NCI-H460 (cell line): ENCODE data around the gene SLC25A51. TPM values are rescaled to one million over a fixed set of nuclear protein-coding genes. Genes with fewer than 3 reads are reported as not detected.

Experiments used
- DNase-seq: peaks from one replicate; pipeline ENCODE4 v3.0.0-alpha.2; 2016; ENCODE audit warnings: low read depth; ENCODE audit errors: extremely low read depth
- total RNA-seq: library from RNA; depleted of rRNA; stranded (reverse); fragments of >200 nt; shearing (Covaris generic); gene quantifications from 2 replicates; pipeline ENCODE4 v1.2.3, GENCODE V29; 2014

The SLC25A51 gene
- total RNA-seq, 1 experiment from 2014 or later, result 33.0 TPM

DNA sequence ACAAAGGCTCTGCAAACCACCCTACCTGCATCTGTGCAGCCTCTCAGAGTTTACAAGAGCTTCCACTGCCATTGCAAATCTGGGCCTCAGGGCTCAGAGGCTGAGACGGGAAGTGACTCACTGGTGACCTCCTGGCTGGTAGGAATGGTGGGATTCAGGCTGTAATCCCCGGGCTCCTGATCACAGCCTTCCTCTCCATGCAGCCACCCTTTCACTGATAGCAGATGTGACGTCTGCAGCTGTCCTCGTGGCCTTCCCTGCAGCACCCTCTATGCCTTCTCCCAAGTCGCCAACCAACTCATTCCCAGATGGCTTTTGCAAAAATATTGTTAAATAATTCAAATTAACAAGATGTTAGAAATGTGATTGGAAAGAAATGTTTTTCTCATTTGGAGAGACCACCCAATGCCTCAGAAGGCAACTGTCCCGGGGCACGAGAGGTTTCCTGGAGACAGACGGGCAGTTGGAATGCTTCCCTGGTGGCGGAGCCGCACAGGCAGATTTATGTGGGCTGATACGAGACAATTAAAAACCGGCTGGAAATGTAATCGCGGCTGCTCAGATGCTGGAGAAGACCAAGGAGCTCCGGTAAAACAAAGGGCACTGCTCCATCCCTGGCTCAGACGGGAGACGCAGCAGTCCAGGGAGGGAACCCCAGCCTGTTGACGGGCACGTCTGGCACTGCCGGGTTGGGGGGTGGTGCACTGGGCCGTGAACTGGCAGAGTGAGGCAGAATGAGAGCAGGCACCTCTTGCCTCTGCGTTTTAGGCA is 34.4 kb upstream of the SLC25A51 start:
- DNase-seq, result no peak

DNA sequence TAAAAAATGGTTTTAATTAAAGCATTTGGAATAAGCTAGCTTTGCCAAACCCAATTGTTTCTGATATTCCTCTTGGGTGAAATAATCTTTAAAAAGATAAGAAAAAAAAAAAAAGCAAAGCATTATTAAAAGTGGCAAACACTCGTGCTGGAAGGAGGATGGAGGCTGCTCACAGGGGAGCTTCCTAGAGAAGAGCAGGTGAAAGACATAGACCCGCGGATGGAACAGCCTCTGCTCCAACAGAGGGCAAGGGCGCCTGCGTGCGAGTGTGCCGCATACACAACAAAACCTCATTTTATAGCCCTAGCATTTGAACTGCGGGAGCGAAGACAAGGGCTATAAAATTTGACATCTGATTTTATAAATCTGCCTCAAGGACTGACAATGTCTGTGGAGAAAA is 33.4 kb upstream of the SLC25A51 start:
- no peak for DNase-seq

DNA sequence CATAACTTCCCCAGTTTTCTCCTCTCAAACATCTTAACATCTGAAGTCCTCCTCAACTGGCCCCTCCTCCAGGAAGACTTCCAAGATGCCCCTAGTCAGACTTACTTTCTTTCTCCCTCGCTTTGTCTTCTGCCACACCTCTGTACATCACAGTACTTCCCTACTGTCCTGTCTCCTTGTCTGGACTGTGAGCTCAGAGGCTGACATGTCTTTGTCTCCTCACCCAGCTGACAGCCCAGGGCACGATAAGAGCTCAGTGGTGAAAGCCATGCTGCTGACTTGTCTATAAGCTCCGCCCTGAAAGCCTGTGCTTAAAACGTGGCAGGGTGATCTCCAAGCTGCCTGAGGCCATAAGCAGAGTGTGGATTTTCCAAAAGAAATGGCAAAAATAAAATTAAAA is 33.0 kb upstream of the SLC25A51 start:
- no peak for DNase-seq

DNA sequence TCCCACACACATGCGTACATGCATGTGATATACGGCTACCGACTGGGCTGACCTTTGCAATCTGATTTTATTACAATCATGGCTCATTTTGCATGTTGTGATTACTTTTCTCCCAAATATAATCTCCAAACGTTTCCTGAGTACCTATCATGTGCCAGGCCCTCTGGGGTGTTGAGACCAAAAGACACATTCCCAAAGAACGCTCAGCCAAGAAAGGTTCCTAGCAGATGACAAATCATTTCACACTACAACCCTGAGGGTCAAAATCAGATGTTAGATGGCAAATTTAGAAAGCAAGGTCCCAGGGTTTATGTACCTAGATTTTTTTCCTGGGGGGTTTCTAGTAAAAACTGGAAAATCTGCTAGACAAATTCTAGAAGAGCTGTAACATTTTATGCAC is 32.4 kb upstream of the SLC25A51 start:
- no peak for DNase-seq

DNA sequence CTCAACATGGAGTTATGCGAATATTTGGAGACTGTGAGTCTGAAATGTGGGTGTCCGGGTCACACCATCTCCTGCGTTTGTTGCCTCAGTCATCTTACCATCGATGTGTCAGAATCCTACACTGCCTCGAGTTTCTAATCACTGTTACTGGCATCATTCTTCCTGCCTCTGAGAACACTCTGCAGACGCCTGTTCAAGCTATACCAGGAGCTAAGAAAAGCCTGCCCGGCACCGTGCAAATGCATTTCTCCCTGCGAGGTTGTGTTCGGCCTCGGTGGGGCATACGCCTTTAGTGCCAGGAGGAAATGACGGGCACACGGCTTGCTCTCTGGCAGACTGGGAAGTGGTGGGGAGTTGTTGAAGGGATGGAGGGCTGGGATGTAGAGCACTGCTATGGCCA is 31.2 kb upstream of the SLC25A51 start:
- DNase-seq, result no peak

DNA sequence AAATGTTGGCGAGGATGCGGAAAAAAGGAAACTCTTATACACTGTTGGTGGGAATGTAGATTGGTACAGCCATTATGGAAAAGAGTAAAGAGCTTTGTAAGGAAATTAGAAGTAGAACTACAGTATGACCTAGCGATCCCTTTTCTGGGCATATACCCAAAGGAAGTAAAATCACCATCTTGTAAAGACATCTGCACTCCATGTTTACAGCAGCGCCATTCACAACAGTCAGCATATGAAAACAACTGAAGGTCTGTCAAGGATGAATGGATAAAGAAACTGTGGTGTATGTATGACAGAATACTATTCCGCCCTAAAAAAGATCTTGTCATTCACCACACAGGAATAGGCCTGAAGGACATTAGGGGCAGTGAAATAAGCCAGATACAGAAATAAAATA is 27.7 kb upstream of the SLC25A51 start:
- no peak for DNase-seq

DNA sequence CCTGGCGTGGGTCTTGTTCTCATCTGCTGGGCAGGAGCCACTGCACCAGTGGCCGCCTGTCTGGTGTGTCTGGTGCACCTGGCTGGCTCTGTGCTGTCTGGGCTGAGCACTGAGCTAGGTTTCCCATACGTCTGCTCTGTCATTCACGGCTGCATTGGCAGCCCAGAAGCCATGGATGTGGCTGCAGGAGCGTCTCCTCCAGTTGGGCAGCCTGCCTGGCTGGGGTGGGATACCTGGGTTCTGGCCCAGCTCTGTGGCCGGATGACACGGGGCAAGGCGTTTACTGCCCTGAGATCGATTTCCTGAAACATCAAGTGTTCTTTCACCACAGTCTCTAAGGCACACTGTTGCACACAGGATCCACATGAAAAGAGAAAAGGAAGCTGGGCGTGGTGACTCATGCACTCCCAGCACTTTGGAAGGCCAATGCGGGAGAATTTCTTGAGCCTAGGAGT is 25.5 kb upstream of the SLC25A51 start:
- no peak for DNase-seq

DNA sequence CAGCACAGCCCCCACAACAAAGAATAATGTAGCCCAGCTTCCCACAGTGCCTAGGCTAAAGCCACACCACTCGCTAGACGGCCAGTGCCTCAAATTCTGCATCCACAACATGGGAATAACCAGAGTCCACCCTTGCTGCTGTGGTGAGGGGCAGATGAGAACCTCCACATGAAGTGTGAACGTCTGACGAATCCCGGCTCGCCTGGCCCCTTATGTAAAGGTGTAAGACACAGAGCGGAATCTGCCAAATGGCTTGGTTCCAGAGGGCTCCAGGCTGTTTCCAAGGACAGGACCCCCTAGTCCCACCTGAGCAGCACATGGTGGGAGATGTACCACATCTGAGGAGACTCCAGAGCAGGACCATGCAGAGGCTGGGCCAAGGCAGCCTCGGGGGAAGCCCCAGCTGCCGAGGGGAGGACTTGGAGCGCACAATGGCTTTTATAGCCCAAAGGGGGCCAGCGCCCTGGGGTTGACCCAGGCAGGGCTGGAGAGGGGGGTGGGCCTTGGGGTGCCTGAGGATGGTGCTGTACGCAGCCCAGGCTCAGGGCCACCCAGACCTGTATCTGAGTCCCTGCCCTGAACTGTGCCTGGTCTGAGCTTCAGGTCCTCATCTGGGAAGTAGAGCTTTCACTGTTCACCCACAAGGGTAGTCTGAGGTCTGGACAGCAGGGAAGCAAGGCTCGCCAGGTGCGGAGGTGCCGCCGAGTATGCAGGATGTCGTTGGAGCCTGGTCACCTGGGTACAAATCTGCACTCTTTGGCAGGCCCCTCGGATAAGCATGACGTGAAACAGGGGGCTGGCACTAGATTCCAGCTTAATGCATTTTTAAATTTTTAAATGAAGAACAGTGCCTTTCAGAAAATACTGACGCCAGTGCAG is 24.9 kb upstream of the SLC25A51 start:
- no peak for DNase-seq

DNA sequence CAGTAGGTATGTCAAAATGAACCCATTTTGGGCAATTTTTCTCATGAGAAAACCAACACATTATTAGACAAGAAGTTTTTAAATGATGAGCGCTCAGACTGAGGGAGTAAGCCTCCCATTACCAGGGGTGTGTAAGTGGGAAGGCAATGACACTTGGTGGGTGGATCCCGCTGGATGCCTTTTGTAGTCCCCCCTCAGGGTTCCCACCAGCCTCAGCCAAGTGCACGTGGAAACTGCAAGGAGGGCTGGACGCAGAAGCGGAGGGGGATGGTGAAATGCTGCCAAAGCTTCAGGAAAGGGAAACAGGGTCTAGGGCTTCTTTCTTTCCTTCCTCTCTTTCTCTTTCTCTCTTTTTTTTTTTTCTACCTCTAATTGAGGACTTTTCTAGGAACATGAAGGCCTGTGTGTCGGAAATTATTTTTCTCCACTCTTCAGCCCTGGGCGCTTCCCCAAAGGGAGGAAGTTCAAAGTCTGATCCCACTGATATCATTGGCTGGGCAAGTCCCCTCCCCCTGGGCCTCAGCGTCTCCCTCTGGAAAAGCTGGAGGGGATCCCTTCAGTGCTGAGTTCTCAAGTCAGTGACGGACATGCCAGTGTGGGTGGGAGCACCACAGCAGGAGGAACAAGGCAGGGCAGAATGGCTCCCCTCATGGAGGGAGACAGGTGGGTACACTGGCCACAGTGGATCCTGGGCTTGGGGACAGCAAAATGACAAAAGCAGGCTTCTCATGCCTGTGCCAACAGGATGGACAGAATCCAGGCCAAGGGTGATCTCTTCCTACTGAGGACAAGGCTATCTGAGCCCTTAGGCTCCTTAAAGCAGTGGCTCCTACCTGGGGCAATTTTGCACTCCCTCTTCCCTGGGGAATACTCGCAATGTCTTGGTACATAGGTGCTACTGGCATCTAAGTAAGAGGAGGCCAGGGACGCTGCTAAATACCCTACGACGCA is 23.9 kb upstream of the SLC25A51 start:
- no peak for DNase-seq

DNA sequence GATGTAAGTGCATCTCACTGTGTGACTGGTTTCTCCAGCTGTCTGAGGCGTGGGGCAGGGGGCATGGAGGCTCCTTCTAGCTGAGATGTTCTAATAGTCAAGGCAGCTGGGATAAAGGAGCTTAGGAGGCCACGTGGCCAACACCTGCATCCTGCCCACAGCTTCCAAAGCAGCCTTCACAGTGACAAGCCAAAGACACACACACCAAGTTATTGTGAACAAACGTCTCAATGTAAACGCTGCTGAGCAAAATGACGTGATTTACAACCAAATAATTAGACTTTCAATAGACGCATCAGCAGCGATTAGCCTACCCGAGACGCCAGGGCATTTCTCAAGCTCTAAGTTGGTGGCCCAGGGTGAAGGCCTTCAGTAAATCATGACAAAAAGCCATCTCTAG is 23.2 kb upstream of the SLC25A51 start:
- DNase-seq, result no peak

DNA sequence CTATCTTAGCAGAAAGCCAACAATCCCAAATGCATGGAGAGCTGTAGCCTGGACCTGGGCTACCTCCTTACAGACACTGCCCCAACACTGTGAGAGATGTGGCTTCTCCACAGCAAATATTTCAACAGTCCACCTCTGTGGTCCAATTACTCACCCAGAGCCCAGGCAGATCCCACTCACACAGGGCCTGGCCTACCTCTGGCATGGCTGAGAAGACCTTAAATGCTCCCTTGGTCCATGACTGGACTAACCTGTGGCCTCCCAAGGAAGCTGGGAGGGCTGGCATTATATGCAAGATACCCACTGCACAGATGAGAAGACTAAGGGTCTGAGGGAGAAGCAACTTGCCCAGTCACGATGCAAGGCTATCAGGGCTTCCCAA is 22.8 kb upstream of the SLC25A51 start:
- no peak for DNase-seq

DNA sequence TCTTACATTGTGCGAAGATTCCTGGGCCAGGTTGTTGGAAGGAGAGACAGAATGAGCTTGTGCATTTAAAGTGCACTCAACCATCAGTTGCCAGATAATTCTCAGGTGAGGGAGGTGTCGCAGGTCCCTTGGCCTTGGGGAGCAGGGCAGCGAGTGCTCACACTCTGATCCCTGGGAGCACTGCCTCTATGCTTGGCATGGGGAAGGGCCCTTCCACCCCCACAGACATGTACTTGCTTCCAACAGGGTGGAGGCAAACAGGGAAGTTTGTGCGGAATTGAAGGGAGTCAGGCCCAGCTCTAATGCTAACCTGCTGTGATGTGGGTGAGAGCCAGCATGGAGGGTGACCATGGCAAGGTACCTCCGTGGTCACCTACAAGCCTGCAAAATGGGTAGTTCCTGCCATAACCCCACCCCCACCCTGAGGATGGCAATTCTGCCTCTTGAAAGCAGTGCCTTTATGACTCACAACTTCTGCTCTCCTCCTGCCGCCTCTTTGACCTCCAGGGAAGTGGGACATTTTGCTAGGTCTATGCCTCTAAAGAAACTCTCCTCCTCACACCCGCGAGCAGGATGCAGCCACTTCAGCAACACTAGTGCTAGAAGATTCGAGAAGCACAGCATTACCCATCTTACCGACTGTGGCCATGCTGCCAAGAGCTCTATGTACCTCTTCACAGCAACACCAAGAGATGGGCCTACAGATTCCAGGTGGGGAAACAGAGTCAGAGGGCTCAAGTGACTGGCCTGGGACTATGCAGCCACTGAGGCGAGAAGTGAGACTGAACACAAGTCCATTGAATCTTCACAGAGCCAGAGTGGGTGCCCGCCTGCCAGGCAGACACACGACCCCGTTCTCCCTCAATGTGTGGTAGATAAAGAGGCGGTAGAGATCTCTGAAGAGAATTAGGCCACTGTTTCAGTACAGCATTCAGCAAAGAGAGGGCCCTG is 22.1 kb upstream of the SLC25A51 start:
- no peak for DNase-seq

DNA sequence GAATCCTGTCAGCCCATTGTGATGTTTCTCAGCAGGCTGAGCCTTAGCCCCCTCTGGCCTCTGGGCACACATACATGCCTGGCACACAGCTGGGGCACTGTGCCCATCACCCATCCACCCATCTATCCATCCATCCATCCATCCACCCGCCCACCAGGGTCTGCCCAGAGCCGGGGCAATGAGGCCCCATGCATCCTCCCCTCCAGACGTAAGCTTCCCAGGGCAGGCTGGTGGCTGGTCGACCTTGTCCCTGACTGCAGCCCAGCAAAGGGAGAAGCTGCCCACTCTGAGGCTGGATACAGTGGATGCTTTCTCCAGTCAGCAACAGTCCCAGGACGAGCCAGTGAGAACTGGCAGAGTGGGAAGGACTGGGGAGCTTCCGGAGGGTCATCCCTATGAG is 21.1 kb upstream of the SLC25A51 start:
- DNase-seq, result no peak

DNA sequence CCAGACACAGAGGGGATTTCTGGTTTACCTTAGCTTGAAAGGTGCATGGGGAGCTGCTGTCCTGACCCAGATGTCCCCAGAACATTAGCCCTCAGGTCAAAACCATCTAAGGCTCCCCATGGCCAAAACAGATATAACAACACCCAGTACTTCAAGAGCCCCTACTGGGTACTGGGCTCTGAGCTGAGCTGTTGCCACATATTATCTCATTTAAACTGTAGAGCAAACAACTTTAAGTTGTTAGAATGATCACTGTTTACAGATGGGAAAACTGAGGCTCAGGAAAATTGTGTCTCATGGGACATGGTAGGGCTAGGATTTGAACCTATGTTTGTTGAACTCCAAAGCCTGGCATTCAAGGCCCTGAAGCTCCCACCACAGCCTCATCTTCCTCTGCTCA is 20.6 kb upstream of the SLC25A51 start:
- no peak for DNase-seq

DNA sequence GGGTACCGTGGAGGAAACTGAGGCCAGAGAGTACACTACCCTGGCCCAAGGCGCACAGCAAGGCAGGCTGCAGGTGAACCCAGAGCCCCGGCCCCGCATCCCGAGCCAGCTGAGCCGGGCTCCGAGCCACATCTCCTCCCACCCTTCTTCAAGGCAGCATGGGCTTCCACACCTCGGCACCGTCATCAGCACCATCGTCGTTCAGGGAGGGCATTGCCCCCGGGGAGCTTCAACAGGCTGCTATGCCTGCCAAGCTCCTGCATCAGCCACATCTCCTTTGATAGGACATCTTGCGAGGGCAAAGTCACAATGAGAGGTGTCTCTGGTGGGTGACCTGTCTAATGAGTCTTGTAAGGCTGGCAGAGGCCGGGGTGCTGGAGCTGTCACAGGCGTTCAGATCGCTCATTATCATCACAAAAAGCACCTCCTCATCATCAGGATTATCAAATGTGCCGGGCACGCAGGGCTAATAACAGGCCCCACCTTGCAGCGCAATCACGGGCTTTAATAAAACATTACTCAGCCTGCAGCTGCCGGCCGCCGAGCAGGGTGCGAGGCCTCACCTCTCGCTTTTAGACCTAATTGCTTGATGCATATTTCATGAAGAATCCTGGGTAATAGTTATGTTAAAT is 20.0 kb upstream of the SLC25A51 start:
- no peak for DNase-seq

DNA sequence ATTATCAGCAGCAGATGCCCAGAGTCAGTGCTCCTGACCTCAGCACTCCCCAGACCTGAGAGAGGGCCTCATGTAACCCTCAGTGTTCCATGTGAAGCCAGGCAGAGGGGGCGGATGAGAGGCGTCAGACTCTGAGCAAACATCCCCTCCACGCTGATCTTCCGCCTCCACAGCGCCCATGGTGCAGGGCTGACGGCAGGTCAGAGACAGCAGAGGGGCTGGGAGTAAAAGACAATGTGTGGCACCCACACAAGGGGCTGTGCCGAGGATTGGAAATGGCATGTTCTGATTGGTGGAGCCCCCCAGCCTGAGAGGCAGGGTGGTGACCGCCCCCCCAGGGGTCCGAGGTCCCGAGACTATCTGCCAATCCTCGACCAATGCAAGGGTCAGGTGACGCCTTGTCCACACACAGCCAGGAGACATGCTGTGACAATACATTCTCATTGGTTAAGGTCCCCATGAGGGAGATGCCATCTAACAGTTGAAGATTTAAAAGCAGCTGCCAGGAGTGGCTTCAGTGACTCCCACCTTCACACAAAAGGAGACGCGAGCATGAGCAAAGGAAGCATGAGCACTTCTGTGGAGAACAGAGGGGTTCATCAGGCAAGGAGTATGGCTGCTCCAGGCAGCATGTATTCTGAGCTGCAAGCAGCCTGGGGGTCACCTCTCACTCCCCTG is 19.3 kb upstream of the SLC25A51 start:
- no peak for DNase-seq

DNA sequence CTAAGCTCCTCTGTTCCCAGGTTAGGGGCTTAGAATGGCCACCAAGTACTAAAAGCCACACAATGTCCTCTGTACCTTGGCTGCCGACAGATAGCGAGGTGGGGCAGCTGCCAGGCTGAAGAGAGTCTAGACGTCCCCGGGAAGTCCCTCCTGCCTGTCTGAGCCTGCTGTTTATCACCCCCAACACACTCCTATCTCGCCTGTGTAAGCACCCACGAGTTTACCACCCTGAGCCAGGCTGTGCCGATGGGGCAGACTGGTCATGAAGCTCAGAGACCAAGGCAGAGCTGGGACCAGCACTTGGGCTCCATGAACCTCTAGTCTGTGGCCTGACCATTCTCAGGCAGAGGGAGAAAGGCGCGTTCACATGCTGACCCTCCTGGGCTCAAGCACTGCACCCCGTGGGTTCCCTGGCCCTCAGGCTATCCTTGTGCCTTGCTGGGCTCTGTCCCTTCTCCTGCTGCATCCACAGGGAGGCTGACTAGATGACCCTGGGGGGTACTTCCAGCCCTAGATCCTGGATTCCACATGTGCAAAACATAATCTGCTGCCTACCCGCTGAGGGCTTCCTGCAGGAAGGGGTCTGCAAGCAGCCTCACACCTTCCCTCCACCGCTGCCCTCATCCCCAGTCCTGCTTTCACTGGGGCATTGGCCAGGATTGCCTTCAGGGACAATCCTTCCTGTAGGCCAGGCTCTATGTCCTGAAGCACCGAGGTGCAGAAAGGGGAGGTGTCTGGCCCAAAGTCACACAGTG is 18.6 kb upstream of the SLC25A51 start:
- no peak for DNase-seq
